SIG-M5 treated with dmso at 0.1 percent for 504 hours (cell line): ENCODE results near the gene MAML3.
A peak's percentile ranks its signal among the peaks of the same experiment; 100 is the strongest.

Experiments
- DNase-seq: peaks from one replicate; lab custom pipeline; 2025; ENCODE audit not compliant: unreplicated experiment; lab: John Stamatoyannopoulos, UW

Gene MAML3

GRCh38 chr4:139767585-139767984, 386.4 kb downstream of the MAML3 start:
- DNase-seq: no peak

- DNase-seq: peak; percentile 66
Observed at GRCh38 chr4:139767168-139767567, 386.8 kb downstream of the MAML3 start.

- no peak for DNase-seq
Observed at GRCh38 chr4:139764686-139765310, 389.2 kb downstream of the MAML3 start.

- no peak for DNase-seq
Observed at GRCh38 chr4:139764182-139764581, 389.8 kb downstream of the MAML3 start.

- DNase-seq: peak; percentile 8
Observed at GRCh38 chr4:139763672-139764071, 390.3 kb downstream of the MAML3 start.

- no peak for DNase-seq
Observed at GRCh38 chr4:139763205-139763604, 390.8 kb downstream of the MAML3 start.

GRCh38 chr4:139762720-139763119, 391.3 kb downstream of the MAML3 start:
- DNase-seq: no peak

GRCh38 chr4:139761461-139761860, 392.5 kb downstream of the MAML3 start:
- DNase-seq: peak; percentile 57

GRCh38 chr4:139760567-139760966, 393.4 kb downstream of the MAML3 start:
- no peak for DNase-seq

GRCh38 chr4:139759097-139759496, 394.9 kb downstream of the MAML3 start:
- no peak for DNase-seq

- no peak for DNase-seq
Observed at GRCh38 chr4:139756391-139757180, 397.4 kb downstream of the MAML3 start.

GRCh38 chr4:139754938-139755337, 399.0 kb downstream of the MAML3 start:
- DNase-seq: no peak

GRCh38 chr4:139753686-139754085, 400.3 kb downstream of the MAML3 start:
- DNase-seq: no peak

- DNase-seq: no peak
Observed at GRCh38 chr4:139749835-139750498, 404.0 kb downstream of the MAML3 start.

- no peak for DNase-seq
Observed at GRCh38 chr4:139749338-139749737, 404.6 kb downstream of the MAML3 start.

GRCh38 chr4:139746431-139747171, 407.4 kb downstream of the MAML3 start:
- DNase-seq: no peak

- no peak for DNase-seq
Observed at GRCh38 chr4:139745111-139745639, 408.8 kb downstream of the MAML3 start.

GRCh38 chr4:139744232-139744631, 409.8 kb downstream of the MAML3 start:
- DNase-seq: no peak

- no peak for DNase-seq
Observed at GRCh38 chr4:139743027-139743426, 411.0 kb downstream of the MAML3 start.

GRCh38 chr4:139740531-139741041, 413.4 kb downstream of the MAML3 start:
- peak; percentile 90 for DNase-seq

- no peak for DNase-seq
Observed at GRCh38 chr4:139740121-139740520, 413.9 kb downstream of the MAML3 start.
